Parathyroid adenoma (tissue), 2 donors: ENCODE measurements around the gene CYP26C1.

ENCODE experiments used
- H2AFZ ChIP-seq: fragments of 300-600 bp; sonication (generic); one replicate; pipeline ENCODE4 v1.7.0; 2017; ENCODE audit warnings: antibody characterized with exemption, mild to moderate bottlenecking
- H3K27ac ChIP-seq: fragments of 300-600 bp; sonication (generic); one replicate; pipeline ENCODE4 v1.7.0; 2017
- H3K27me3 ChIP-seq: fragments of 300-600 bp; sonication (generic); one replicate; pipeline ENCODE4 v1.7.0; 2017; ENCODE audit warnings: low read length; ENCODE audit not compliant: control insufficient read depth, insufficient read depth
- H3K36me3 ChIP-seq: fragments of 300-600 bp; sonication (generic); one replicate; pipeline ENCODE4 v1.7.0; 2017; ENCODE audit warnings: low read length; ENCODE audit not compliant: control insufficient read depth, insufficient read depth
- H3K4me1 ChIP-seq: fragments of 300-600 bp; sonication (generic); one replicate; pipeline ENCODE4 v1.7.0; 2017; ENCODE audit warnings: control low read depth
- H3K4me2 ChIP-seq: fragments of 300-600 bp; sonication (generic); one replicate; pipeline ENCODE4 v1.7.0; 2017; ENCODE audit warnings: low read length
- H3K4me3 ChIP-seq: fragments of 300-600 bp; sonication (generic); one replicate; pipeline ENCODE4 v1.7.0; 2017; ENCODE audit warnings: low read depth, low read length
- H3K79me2 ChIP-seq: fragments of 300-600 bp; sonication (generic); one replicate; pipeline ENCODE4 v1.7.0; 2017; ENCODE audit warnings: control low read depth
- H3K9ac ChIP-seq: fragments of 300-600 bp; sonication (generic); one replicate; pipeline ENCODE4 v1.7.0; 2017; ENCODE audit warnings: mild to moderate bottlenecking
- H3K9me3 ChIP-seq: fragments of 300-600 bp; sonication (generic); one replicate; pipeline ENCODE4 v1.7.0; 2017; ENCODE audit warnings: low read length; ENCODE audit not compliant: control insufficient read depth
- CTCF ChIP-seq: fragments of 300-600 bp; sonication (generic); IDR thresholded peaks from one replicate; pipeline ENCODE4 v1.7.0; 2017; ENCODE audit warnings: antibody characterized with exemption, mild to moderate bottlenecking
- donor health status: primary hyperparathyroidism.

CYP26C1 gene

GRCh38 chr10:93087846-93088245 is 27.2 kb downstream of the CYP26C1 start:
- TF ChIP-seq CTCF: no peak
- Histone ChIP-seq H3K36me3 (no peaks in the 10 kb centered on the region), H3K4me1 (no peaks in the 10 kb centered on the region), H2AFZ (no peak overlapping the region), H3K79me2 (no peaks in the 10 kb centered on the region), H3K9ac (no peak overlapping the region), H3K27ac (no peak overlapping the region), H3K9me3 (no peaks in the 10 kb centered on the region), H3K27me3 (no peaks in the 10 kb centered on the region), H3K4me2 (no peak overlapping the region), H3K4me3 (no peak overlapping the region)

- Histone ChIP-seq H3K36me3 (no peaks in the 10 kb centered on the region), H2AFZ (no peak overlapping the region), H3K4me3 (no peak overlapping the region), H3K9me3 (no peaks in the 10 kb centered on the region), H3K9ac (no peak overlapping the region), H3K27ac (no peak overlapping the region), H3K4me2 (no peak overlapping the region), H3K4me1 (no peaks in the 10 kb centered on the region), H3K79me2 (no peaks in the 10 kb centered on the region), H3K27me3 (no peaks in the 10 kb centered on the region)
- no peak for TF ChIP-seq CTCF
Measured at GRCh38 chr10:93088466-93088865, 27.9 kb downstream of the CYP26C1 start.

GRCh38 chr10:93090619-93091018 is 30.0 kb downstream of the CYP26C1 start:
- Histone ChIP-seq H3K4me2 (no peak overlapping the region), H2AFZ (no peak overlapping the region), H3K4me3 (no peak overlapping the region), H3K4me1 (no peaks in the 10 kb centered on the region), H3K27me3 (no peaks in the 10 kb centered on the region), H3K36me3 (no peaks in the 10 kb centered on the region), H3K79me2 (no peaks in the 10 kb centered on the region), H3K9me3 (no peaks in the 10 kb centered on the region), H3K27ac (no peak overlapping the region), H3K9ac (no peak overlapping the region)
- TF ChIP-seq CTCF: no peak

- TF ChIP-seq CTCF: no peak
- no peak overlapping the region for H3K27ac ChIP-seq
- no peak overlapping the region for H3K4me2 ChIP-seq
- no peaks in the 10 kb centered on the region for H3K9me3 ChIP-seq
- no peaks in the 10 kb centered on the region for H3K27me3 ChIP-seq
- H3K9ac ChIP-seq: no peak overlapping the region
- H2AFZ ChIP-seq: no peak overlapping the region
- H3K4me3 ChIP-seq: no peak overlapping the region
- H3K4me1 ChIP-seq: no peaks in the 10 kb centered on the region
- H3K36me3 ChIP-seq: no peaks in the 10 kb centered on the region
- H3K79me2 ChIP-seq: no peaks in the 10 kb centered on the region
Measured at GRCh38 chr10:93091960-93092359, 31.4 kb downstream of the CYP26C1 start.

- Histone ChIP-seq H3K4me1 (no peaks in the 10 kb centered on the region), H3K9me3 (no peaks in the 10 kb centered on the region), H3K79me2 (no peaks in the 10 kb centered on the region), H3K27ac (no peak overlapping the region), H3K4me2 (no peak overlapping the region), H3K9ac (no peak overlapping the region), H3K36me3 (no peaks in the 10 kb centered on the region), H3K27me3 (no peaks in the 10 kb centered on the region), H3K4me3 (no peak overlapping the region), H2AFZ (no peak overlapping the region)
- no peak for TF ChIP-seq CTCF
Measured at GRCh38 chr10:93095225-93095624, 34.6 kb downstream of the CYP26C1 start.
